T1000 (cell line): Measurements from ENCODE around the gene ZFYVE28.
"Not testable (repeated sequence)": the region's sequence is repeated elsewhere in the genome, so short reads cannot be mapped to it uniquely, and the experiment has no call there.

ENCODE experiments used
- DNase-seq: peaks from one replicate; lab custom pipeline; 2025; ENCODE audit warnings: mixed read lengths; lab: John Stamatoyannopoulos, UW

Gene ZFYVE28

DNA sequence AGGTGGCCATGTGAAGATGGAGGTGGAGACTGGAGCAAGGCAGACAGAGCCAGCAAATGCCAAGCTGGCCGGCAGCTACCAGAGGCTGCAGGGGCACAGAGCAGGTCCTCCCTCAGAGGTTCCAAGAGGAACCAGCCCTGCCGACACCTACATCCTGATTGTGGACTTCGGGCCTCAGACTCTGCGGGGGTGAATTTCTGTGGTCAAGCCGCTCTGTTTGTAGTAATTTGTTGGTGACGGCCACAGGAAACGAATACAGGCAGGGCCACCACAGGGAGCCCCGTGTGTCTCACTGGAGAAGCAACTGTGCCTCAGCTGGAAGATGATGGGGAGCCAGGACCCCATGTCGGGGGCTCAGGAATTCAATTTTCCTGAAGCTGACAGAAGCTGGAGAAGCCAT, 28.3 kb downstream of the ZFYVE28 start:
- DNase-seq, result no peak

DNA sequence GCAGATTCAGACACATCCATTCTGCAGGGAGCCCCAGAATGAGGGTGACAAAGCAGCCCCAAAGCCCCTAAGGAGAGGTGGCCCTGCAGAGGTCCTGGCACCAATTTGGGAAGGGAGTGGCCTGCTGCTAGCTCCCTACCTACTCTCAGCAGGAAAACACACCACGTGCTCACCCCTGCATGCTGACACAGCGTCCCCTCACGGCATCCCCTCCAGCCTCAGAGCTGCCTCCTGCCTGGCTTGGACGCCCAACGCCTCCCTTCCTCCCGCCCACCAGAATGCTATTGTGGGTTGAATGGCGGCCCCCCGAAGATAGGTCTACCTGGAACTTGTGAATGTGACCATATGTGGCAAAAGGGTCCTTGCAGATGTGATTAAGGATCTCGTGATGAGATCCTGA, 28.8 kb downstream of the ZFYVE28 start:
- DNase-seq, result no peak

DNA sequence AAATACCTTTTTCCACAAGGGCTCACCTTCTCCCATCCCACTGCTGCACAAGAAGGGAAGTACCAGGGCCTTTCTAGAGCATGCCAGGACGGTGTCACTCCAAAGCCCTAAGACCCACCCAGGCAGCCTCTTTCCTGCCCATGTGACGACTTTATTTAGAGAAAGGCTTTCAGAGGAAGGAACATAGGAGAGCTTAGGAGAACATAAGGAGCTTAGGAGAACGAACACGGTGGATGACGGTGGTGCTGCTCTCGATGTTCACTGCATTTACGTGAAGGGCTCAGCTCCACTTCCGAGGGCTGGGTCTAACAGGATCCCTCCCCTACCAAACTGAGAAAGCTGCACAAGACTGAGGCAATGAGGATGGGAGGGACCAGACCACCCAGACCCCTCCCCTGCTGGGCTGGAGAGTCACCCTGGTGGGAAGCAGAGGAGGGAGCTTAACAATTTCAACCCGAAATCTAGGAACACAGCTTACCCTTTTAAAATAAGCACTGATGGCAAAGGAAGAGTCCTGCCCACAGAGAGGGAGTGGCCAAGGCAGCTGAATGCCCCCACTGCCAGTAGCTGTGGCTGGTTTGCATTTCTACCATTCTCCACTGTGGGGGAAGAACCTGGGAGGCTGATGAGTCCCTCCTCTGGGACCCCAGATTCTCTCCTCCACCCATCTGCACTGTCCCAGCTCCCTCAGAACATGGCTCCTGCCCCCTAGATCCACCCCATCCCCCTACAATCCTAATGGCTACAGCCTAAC, 29.8 kb downstream of the ZFYVE28 start:
- no peak for DNase-seq

DNA sequence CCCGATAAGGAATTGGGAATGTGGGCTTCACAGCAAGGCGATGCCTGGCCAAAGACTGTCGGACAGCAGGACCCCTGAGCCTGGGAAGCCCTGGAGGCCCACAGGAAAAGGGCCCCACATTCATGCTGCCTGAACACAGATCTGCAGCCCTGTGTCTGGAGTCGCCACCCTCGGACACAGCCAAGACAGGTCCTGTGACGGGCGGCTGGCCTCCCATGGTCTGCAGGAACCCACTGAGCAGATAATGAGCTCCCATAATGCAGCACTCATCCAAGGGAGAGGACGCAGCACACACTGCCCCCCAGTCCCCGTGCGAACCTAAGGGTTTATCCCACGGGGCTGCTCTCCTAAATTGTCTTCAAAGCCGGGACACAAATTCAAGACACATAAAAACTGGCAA, 30.6 kb downstream of the ZFYVE28 start:
- no peak for DNase-seq

DNA sequence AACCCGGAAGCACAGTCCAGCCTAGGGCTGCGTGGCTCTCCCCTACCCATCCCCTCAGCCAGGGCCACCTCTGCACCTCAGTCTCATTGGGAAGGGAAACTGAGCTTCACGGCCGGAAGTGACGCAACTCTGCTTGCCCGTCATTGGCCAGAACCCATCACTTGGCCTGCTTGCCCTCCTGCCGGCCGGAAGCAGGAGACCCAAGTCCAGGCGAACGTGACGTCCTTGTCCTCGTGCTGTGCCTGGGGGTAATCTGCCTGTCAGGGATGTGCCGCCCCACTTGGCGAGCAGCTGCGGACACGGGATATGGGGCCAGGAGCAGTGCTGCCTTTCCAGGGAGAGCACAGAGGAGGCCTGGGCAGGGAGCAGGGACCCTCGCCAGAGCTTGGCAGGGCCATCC, 31.2 kb downstream of the ZFYVE28 start:
- no peak for DNase-seq

DNA sequence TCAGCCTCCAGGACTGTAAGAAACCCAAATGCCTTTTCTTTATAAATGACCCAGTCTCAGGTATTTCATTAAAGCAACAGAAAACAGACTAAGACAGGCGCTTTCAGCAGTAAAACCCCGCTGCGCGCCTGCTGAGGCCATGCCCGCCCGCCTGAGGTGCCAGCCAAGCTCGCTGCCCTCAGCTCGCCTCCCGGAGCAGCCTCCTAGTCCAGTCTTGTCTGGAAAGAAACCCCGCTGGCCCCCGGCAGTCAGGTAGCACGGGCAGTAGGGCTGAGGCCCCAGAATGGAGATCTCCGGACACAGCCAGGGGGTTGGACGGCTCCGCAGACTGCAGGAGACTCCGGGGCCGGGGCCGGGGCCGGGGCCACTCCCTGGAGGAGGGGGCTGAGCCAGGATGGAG, 31.7 kb downstream of the ZFYVE28 start:
- no peak for DNase-seq

DNA sequence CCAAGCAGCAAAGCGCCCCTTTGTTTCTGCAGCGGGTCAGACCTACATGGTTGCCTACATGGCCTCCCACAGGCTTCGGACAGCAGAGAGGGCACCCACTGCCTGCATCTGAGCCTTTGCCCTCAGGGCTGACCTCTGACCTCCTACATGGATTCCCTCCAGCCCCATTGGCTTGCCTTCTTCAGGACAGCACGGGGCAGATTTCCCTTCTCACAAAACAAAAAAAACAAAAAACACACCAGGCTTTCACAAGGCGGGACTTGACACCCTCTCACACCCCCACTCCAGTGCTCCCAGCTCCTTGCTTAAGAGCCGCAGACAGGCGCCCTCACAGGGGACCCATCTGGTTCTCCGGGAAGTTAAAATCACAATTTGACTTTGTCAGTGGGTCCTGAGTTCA, 32.9 kb downstream of the ZFYVE28 start:
- no peak for DNase-seq

DNA sequence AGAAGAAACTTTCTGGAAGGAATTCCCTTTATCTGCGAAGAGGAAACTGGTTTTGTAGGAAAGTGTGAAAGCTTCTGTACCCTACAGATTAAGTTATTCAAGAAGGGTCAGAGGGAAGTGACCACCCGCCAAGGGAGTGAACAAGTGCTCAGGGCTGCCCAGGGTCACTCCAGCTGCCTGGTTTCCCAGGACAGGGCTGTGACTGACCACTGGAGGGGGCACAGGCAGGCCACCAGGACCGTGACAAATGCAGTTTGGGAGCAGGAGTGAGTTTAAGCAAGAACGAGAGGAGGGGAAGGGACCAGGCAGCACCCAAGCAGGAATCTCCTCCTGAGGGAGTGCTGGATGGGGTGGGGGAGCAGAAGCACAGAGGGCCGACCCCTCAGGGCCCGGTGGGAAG, 34.2 kb downstream of the ZFYVE28 start:
- DNase-seq, result no peak

DNA sequence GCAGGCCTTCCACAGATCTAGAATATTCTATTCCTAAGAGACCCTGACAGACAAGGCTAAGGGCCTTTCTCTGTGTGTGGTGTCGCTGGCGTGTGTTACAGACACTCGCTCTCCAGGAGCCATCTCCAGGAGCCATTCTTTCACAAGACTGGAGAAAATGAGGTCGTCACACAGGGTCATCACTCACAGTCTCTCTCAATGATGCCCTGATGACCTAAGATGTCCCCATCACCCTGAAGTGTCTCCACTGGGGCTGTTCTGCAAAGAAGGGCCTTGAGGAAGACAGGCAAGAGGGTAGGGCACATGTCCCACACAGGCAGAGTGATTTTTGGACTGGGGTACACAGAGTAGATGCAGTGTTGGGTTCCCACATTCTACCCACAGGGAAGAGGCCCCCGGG, 34.7 kb downstream of the ZFYVE28 start:
- DNase-seq, result no peak

DNA sequence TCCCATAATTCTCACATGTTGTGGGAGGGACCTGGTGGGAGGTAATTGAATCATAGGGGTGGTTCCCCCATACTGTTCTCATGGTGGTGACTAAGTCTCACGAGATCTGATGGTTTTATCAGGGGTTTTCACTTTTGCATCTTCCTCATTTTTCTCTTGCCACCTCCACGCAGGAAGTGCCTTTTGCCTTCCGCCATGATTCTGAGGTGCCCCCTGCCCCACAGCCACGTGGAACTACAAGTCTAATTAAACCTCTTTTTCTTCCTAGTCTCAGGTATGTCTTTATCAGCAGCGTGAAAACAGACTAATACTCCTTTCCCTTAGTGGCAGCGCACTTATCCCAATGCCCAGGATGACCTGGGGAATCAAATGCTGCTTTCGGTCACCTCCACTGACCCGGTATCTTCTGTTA, 35.2 kb downstream of the ZFYVE28 start:
- DNase-seq, result not testable (repeated sequence)

DNA sequence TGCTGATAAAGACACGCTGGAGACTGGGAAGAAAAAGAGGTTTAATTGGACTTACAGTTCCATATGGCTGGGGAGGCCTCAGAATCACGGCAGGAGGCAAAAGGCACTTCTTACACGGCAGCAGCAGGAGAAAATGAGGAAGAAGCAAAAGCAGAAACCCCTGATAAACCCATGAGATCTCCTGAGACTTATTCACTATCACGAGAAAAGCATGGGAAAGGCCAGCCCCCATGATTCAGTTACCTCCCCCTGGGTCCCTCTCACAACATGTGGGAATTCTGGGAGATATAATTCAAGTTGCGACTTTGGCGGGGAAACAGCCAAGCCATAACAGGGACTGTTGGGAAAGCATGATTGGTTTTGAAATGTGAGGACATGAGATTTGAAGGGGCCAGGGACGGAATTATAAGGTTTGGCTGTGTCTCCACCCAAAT, 35.7 kb downstream of the ZFYVE28 start:
- not testable (repeated sequence) for DNase-seq

DNA sequence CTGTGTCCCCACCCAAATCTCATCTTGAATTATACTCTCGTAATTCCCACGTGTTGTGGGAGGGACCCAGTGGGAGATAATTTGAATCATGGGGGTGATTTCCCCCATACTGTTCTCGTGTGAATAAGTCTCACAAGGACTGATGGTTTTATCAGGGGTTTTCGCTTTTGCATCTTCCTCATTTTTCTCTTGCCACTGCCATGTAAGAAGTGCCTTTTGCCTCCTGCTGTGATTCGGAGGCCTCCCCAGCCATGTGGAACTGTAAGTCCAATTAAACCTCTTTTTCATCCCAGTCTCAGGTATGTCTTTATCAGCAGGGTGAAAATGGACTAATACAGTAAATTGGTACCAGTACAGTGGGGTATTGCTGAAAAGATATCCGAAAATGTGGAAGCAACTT, 37.9 kb downstream of the ZFYVE28 start:
- DNase-seq, result not testable (repeated sequence)

DNA sequence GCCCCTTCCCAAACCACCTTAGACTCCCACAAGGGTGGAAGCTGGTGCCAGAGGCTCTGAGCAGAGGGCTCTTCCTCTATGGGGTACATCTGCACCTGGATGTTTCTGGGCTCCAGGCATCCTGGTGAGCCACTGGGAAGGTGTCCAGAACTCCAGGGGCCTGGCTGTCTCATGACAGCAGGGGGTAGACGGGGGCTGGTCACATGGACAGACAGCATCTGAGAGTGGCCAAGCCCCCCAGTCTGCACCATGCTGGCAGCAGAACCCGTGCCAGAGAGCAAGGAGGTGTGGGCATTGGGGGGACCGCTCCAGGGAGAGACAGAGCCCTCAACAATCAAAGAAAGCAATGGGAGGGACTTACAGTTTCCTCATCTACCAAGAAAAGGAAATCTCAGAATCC, 39.5 kb downstream of the ZFYVE28 start:
- DNase-seq, result no peak

DNA sequence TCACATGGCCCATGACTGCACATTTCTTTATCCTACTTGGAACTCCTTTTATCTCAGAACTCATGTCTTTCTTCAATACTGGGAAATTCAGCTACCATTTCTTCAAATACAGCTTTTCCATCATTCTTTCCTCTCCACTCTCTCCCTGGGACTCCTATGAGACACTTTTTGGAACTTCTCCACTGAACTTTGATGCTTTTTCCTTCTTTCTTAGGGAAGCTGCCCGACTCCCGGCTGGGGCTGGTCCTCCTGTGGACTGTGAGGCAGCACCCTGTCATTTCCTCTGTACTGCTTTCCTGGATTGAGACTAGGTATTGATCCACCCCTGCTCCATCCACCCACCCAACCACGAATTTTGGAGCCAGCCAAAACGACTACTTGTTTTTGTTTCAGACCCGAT, 40.0 kb downstream of the ZFYVE28 start:
- no peak for DNase-seq

DNA sequence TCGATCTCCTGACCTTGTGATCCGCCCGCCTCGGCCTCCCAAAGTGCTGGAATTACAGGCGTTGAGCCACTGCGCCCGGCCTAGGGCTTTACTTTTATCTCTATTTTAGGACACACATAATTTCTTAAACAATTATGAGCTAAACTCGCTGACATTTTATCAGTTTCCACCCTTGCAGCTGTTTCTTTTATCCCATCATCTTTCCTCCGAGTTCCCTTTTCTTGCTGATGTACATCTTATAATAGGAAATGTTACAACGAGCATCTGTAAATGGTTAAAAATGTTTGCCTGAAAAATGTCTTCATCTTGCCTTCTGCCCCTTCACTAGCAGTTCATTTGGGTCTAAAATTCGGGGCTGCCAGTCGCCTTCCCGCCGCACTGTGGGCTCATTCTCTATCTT, 41.2 kb downstream of the ZFYVE28 start:
- DNase-seq, result no peak

DNA sequence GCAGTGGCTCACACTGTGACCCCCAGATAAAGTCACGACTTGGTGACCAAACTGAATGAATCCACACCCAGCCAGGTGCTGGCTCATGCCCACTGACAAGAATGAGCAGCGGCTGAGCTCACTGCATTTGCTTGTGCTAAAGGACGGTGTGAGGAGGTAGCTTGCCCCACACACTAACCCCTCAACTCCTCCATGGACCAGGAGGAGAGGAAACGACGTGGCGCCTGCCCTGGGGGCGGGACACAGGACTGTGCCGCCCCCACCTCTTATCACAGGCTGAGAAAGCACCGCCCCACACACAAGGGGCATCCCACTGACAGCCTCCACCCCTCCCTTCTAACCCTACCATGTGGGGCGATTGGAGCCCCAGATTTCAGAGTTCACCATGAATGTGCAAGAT, 43.0 kb downstream of the ZFYVE28 start:
- no peak for DNase-seq

DNA sequence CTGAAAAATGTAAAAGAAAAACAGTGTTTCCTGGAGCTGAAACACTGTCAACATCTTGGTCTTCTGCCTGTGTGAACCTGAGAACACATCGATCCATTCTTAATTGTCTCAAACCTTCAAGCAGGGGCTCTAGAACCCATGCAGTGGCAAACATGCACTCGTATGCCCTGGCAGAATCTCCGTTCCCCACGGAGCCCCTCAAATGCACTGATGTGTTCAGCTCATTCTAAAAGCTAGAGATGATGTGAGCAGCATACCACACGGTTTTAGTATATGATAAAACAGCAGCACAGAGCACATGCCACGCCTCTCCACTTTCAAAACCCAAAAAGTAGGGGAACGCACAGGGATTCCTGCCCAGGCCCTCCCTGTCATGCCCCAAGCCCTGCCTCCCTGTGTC, 44.9 kb downstream of the ZFYVE28 start:
- no peak for DNase-seq

DNA sequence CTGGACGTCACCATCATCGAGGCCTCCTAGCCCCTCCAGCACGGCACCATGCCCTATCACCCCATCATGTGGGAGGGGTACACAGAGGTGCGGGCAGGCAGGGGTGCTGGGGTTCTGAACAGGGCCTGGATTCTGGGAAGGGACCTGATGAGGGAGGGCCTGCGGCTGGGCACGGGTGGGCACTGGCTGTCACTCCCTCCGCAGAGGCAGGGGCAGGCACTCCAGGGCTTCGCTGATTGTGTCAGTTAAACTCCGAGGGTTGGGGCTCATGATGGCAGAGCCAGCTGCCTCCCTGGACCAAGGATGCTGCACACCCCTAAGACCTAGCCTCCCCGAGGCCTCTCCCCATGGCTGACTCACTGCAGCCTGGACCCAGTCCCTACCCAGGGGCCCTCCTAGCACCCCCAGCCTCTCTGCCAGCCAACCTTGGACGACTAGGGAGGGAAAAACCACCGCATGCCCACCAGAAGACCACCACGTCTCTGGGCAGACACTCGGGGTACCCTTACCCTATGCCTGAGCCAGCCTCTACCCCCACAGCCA, 45.9 kb downstream of the ZFYVE28 start:
- DNase-seq, result no peak

DNA sequence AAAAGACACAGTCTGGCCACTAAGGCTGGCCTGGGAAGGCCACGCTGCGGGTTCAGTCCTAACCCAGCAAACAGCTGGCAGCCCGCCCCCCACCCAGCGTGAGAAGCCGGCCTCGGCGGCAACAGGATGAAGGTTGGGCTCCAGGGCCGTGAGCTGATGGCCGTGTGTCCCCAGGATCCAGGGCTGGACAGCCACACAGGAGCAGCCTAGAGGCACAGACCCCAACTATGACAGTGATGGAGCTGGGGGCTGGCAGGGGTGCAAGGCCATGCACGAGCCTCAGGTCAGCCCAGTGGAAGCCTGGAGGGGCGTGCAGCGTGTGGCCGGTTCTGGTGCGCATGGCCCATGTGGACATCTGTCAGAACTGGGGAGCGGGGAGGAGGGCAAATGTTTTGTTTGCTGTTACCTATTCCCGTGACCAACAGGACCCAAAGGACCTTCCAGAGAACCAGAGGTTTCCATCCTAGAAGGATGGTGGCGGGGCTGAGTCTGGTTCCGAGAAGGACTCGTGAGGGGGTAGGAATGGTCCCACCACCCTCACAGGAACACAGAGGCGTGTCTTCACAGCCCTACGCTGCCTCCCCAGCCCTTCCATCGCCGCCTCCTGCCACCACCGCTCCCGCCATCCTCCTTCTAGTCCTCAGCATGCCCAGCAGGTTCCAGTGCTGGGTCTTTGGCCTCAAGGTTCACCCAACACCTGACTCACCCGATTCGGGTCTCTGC, 46.5 kb downstream of the ZFYVE28 start:
- DNase-seq, result no peak

DNA sequence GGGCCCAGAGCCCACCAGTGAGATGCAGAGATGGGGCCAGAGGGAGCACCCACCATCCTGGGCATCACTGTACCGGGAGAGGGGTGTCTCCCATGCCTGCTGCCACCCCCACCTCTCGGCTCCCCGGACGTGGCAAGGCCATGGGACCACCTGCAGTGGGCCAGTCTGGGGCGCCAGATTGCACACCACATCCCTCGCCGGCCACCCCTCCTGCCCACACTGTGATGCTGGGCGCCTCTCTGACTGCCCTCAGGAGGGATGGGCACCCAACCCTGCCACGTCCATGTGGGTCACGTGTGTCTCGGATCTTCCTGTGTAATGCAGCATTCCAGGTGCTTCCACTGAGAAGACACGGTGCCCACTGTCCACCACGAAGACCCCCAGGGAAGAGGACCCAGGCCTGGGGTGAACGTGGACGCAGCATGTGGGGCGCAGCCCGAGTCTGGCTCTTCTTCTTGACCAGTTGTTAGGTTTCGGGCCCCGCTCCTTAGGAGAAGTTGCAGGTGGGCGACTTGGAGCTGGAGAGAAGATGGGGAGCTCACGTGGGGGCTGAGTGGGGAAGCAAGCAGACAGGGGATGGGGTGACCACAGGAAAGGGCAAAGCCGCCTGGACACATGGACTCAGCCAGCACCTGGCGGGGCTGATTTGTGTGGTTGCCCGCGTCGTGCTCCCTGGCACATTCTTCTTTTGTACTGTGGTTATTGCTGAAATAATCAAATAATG, 47.7 kb downstream of the ZFYVE28 start:
- DNase-seq, result no peak

DNA sequence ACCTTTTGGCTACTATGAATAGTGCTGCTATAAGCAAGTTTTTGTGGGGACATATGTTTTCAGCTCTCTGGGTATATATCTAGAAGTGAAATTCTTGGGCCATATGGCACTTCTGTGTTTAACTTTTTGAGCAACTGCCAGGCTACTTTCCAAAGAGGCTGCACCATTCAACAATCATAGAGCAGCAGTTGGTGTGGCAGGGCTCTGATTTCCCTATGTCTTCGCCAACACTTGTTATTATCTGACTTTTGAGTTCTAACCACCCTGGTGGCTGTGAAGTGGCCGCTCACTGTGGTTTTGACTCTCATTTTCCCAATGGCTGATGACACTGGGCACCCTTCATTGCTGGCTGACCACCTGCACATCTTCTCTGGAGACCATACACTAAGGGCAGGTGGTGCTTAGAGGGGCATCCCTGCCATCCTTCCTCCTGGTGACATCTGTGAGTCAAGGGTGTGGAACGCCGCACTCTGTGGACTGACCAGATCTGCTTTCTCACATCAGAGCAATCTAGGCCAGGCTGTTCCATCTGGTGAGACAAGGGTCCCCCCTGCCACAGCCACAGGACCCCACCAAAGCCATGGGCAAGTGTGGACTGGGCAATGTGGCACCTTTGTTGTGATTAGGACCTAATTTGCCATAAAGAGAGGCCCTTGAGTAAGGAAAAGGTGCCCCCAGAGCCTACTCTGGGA, 49.6 kb downstream of the ZFYVE28 start:
- no peak for DNase-seq

DNA sequence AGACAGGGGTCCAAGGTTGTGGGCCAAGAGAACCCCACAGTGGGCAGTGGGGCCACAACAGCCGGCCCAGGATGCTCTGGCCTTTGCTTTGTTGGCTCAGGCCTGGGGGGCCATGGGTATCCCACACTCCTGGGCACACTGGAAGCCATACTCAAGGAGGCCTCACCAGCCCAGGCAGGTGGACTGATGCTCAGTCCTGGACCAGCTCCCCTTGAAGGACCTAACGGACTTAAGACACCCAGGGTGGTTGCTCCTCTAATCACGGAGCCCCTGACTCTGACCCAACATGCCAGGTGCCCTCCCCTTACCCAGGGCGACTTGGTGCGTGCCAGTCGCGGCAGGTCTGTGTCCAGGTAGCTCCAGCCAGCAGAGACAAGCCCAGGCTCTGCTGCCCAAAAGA, 50.8 kb downstream of the ZFYVE28 start:
- DNase-seq, result no peak
